GM10248 (cell line): Measurements from ENCODE around the gene ZNF319.

Experiments
- CTCF ChIA-PET: fragments of 300-600 bp; sonication (Branson Sonifier 250); formaldehyde crosslinking; extraction: SDS; loops from one replicate; lab custom pipeline; 2021; ENCODE audit warnings: antibody characterized with exemption; lab: Yijun Ruan, JAX
- POLR2A ChIA-PET: fragments of 350-650 bp; sonication (Branson Sonifier 250); formaldehyde crosslinking; extraction: SDS; loops from one replicate; lab custom pipeline; 2020; ENCODE audit warnings: antibody characterized with exemption; lab: Yijun Ruan, JAX
- DNase-seq: peaks from one replicate; pipeline ENCODE4 v3.0.0; 2012; ENCODE audit errors: extremely low spot score
- TF ChIP-seq, protein P1 (sequence below): IDR thresholded peaks from 2 replicates; pipeline ENCODE4 v1.5.1; 2012; ENCODE audit warnings: mild to moderate bottlenecking, low read depth; ENCODE audit errors: extremely low read depth, missing control alignments, control extremely low read depth

ZNF319 gene

DNA sequence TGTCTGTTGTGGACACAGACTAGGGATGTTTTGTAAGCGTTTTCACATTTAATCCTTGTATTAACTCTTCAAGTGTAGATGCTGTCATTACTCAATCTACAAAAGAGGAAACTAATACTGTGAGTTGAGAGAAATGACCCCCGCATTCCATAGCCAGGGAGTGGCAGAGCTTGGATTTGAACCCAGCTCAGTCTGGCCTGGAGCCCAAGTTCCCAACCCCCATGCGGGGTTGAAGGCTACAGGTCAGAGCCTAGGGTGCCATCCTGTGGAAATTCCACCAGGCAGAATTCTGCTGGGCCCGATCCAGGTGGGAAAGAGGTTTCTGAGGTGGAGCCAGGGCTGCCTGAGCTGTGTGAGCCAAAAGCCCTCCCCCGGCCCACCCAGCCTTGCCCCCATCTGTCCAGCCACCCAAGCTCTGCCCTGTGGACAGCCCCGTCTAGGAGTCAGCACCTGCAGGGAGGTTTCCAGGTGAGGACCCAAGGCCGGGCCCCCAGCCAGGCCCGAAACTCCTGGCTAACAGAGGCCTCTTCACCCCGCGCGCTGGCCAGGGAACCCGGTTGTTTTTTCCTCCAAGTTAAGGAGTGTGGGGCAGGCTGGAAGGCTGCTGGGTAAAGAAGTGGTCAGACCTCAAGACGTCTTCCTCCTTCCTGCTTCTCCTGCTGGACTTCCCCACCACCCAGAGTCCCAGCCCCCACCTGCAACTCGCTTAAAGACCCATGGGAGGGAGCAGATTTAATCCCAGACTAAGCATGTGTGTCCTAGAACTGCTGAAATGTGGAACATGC, 30.7 kb upstream of the ZNF319 start:
- POLR2A ChIA-PET: no interaction called here
- CTCF ChIA-PET: interaction anchor here (2.0 to 2.2 kb wide), 2 partner anchors 51 to 130 kb away, joined by 4 to 8 read pairs; no protein-coding TSS in a partner anchor
- no peak for DNase-seq
- TF ChIP-seq, protein P1, sequence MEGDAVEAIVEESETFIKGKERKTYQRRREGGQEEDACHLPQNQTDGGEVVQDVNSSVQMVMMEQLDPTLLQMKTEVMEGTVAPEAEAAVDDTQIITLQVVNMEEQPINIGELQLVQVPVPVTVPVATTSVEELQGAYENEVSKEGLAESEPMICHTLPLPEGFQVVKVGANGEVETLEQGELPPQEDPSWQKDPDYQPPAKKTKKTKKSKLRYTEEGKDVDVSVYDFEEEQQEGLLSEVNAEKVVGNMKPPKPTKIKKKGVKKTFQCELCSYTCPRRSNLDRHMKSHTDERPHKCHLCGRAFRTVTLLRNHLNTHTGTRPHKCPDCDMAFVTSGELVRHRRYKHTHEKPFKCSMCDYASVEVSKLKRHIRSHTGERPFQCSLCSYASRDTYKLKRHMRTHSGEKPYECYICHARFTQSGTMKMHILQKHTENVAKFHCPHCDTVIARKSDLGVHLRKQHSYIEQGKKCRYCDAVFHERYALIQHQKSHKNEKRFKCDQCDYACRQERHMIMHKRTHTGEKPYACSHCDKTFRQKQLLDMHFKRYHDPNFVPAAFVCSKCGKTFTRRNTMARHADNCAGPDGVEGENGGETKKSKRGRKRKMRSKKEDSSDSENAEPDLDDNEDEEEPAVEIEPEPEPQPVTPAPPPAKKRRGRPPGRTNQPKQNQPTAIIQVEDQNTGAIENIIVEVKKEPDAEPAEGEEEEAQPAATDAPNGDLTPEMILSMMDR: no peak

DNA sequence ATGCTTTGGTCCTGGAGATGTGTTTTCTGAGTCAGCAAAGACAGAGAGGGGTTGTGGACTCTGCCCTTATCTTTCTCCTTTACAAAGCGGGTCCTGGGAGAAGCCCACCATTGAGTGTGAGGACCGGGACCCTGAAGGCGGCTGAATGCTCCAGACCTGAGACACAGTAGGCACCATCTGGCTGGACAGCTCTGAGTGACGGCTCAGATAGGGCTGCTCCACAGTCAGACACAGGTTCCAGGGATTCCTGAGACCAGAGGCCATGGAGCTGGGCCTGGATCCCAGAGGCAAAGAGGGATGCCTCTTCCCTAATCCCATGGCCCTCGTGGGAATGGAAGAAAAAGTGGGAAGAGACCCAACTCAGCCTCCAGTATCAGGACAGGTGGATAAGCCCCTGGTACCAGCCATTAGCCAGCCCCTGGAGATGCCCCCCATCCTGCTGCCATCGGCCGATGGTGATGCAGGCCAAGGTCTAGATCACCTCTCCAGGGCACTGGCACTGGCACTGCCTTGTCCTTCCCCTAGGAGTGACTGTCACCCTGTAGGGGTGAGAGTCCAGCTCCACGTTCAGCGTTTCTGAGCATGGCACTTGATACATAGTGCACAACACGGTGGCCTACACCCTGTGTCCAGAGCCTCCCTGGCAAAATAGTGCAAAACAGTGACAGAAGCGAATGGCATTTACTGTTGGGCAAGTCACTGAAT, 29.8 kb upstream of the ZNF319 start:
- CTCF ChIA-PET: interaction anchor here (2.0 kb wide), 1 partner anchor 50 kb away, joined by 4 read pairs; no protein-coding TSS in a partner anchor
- DNase-seq: no peak
- TF ChIP-seq, protein P1: no peak
- POLR2A ChIA-PET: no interaction called here

DNA sequence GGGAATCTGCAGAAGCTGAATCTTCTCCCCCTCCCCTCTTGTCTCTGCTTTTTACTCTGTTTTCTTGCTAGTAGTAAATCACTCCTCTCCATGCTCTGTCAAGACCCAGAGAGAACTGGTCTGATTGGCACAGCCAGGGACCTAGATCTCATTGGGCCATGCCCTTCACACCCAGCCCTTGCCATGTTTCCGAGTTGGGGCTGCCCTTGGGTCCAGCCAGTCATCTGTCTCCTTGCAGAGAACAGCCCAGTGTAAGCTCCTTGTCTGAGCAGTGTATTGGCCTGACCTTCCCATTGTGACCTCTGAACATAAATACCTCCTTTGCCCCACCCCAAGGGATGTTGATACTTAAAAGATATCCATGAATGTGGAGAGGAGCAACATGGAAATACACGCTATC, 28.9 kb upstream of the ZNF319 start:
- ChIA-PET CTCF (no interaction called here), POLR2A (no interaction called here)
- DNase-seq: no peak
- TF ChIP-seq, protein P1: no peak

DNA sequence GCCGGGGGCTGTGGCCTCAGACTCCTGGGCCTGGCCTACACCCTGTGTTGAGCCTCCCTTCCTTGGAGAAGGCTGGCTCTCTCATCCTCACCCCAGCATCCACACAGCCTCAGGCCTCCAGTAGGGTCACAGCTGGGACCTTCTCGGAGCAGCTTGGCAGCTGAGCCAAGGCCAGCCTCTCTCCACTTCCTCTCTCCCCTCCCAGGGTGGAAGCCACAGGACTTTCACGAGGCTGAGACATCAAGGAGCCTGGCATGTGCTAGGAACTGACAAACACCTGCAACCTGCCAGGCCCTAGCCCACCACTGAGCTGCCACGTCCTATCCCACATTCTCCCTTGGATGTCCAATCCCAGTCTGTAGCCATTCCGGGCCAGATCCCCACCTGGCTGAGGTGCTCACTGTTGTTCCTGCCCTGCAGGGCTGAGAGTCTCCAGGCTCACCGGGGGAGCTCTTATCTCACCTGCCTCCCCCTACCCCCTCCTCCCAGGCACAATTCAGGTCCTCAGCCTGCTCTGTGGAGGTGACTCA, 28.1 kb upstream of the ZNF319 start:
- TF ChIP-seq, protein P1: no peak
- CTCF ChIA-PET: interaction anchor here (1.1 to 1.9 kb wide), 2 partner anchors 8 to 9 kb away, joined by 4 to 6 read pairs; no protein-coding TSS in a partner anchor
- no peak for DNase-seq
- POLR2A ChIA-PET: no interaction called here

DNA sequence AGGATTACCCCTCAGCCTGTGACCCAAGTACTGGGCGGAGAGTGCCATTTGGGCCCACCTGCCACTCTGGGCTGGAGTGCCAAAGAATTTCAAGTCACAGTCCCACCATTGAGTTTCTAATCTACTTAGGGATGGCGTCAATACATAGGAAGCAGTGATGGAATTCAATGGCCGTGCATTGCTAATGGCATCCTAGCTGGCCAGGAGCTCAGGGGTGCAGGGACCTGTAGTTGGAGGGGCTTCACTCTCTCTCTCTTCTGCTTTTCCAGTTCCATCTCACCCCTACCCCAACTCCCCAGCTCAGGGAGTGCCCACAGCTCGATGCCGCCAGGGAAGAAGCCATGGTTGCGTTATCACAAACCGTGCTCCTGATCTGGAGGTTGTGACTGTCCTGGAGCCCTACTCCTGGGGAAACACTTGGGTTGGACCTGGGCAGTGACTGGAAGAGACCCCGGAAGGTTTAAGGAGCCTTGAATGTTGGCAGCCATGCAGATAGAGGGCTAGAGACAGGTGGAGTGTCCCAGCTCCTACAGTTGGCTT, 27.5 kb upstream of the ZNF319 start:
- ChIA-PET CTCF (interaction anchor here (1.1 to 1.9 kb wide), 2 partner anchors 9 kb away, joined by 4 to 6 read pairs; no protein-coding TSS in a partner anchor), POLR2A (no interaction called here)
- no peak for DNase-seq
- TF ChIP-seq, protein P1: no peak
